ENCODE measurements around the gene PLXNA1.

The PLXNA1 gene

GRCh38 chr3:127025456-127025855 lies 42.5 kb downstream of the PLXNA1 start:
- DNase-seq: no peak

GRCh38 chr3:127026036-127026435 lies 43.1 kb downstream of the PLXNA1 start:
- no peak for DNase-seq

- no peak for DNase-seq
Observed at GRCh38 chr3:127026661-127027060, 43.7 kb downstream of the PLXNA1 start.

GRCh38 chr3:127027061-127027735 lies 44.3 kb downstream of the PLXNA1 start:
- no peak for DNase-seq

- DNase-seq: no peak
Observed at GRCh38 chr3:127027811-127028548, 45.1 kb downstream of the PLXNA1 start.

- no peak for DNase-seq
Observed at GRCh38 chr3:127028781-127029657, 46.1 kb downstream of the PLXNA1 start.

- no peak for DNase-seq
Observed at GRCh38 chr3:127029658-127030507, 47.0 kb downstream of the PLXNA1 start.

GRCh38 chr3:127030508-127031412 lies 47.8 kb downstream of the PLXNA1 start:
- DNase-seq: no peak

- no peak for DNase-seq
Observed at GRCh38 chr3:127031413-127031810, 48.5 kb downstream of the PLXNA1 start.

GRCh38 chr3:127031845-127032244 lies 48.9 kb downstream of the PLXNA1 start:
- no peak for DNase-seq

- DNase-seq: no peak
Observed at GRCh38 chr3:127032296-127032990, 49.5 kb downstream of the PLXNA1 start.
